GM12878 (cell line): Measurements from ENCODE around the gene FAM221A. TPM values are rescaled to one million over a fixed set of nuclear protein-coding genes. Genes with fewer than 3 reads are reported as not detected.

Experiments
- ATAC-seq: fragments of 200-7000 bp; cut with Tn5 transposase; 3 replicates; pipeline ENCODE4 v1.9.1; 2020; ENCODE audit warnings: mild to moderate bottlenecking, moderate library complexity
- BruUV-seq: library from RNA; stranded (reverse); fragments of 400-500 nt; replicated peaks from 2 replicates; lab custom pipeline; 2021; lab: Mats Ljungman, UMichigan
- CTCF ChIA-PET: fragments of 300-600 bp; sonication (Branson Sonifier 250); formaldehyde crosslinking; extraction: SDS; loops from one replicate; lab custom pipeline; 2021; ENCODE audit warnings: inconsistent platforms; lab: Yijun Ruan, JAX
- POLR2A ChIA-PET: fragments of 350-600 bp; formaldehyde crosslinking; extraction: SDS; loops from one replicate; lab custom pipeline; 2021; ENCODE audit warnings: inconsistent platforms; lab: Charles Lee
- RAD21 ChIA-PET: fragments of 300-600 bp; sonication (Branson Sonifier 250); formaldehyde crosslinking; loops from one replicate; lab custom pipeline; 2023; ENCODE audit warnings: antibody characterized with exemption; ENCODE audit not compliant: unreplicated experiment; lab: Charles Lee
- SMC1A ChIA-PET: fragments of 300-600 bp; sonication (Branson Sonifier 250); formaldehyde crosslinking; loops from one replicate; lab custom pipeline; 2023; ENCODE audit not compliant: unreplicated experiment, uncharacterized antibody; lab: Charles Lee
- DNase-seq: peaks from one replicate; pipeline ENCODE4 v3.0.0-alpha.2; 2011; ENCODE audit warnings: low read depth, low spot score
- FAIRE-seq: peaks from 3 replicates; lab custom pipeline; 2011; peaks lifted over from hg19 to GRCh38; lab: Jason Lieb, UNC
- H2AFZ ChIP-seq: 2 replicates; pipeline ENCODE4 v1.6.0; 2011; ENCODE audit warnings: low read depth, low read length, control low read depth; ENCODE audit not compliant: control insufficient read depth
- H3K27ac ChIP-seq: 2 replicates; pipeline ENCODE4 v1.5.1; 2011; ENCODE audit warnings: control low read depth; ENCODE audit not compliant: control insufficient read depth, insufficient read depth
- H3K27me3 ChIP-seq, 2 experiments: replicated peaks in 1 of 2; 2 replicates each; pipeline versions ENCODE4 v1.6.0 to v1.6.1; 2011; ENCODE audit warnings: low read length in 1 of 2; ENCODE audit not compliant: control insufficient read depth in 2 of 2, insufficient read depth in 2 of 2
- H3K36me3 ChIP-seq, 2 experiments: 2 replicates each; pipeline ENCODE4 v1.5.1; 2011; ENCODE audit warnings: low read length in 1 of 2; ENCODE audit not compliant: control insufficient read depth in 2 of 2, insufficient read depth in 2 of 2
- H3K4me1 ChIP-seq: 2 replicates; pipeline ENCODE4 v1.6.1; 2011; ENCODE audit warnings: mild to moderate bottlenecking, low read length, moderate library complexity, mixed read lengths; ENCODE audit not compliant: control insufficient read depth, insufficient read depth
- H3K4me2 ChIP-seq: 2 replicates; pipeline ENCODE4 v1.6.0; 2011; ENCODE audit warnings: control low read depth; ENCODE audit not compliant: control insufficient read depth, insufficient read depth
- H3K4me3 ChIP-seq: fragments of 200-600 bp; sonication (generic); 2 replicates; pipeline ENCODE4 v1.5.1; 2016
- H3K79me2 ChIP-seq: 2 replicates; pipeline ENCODE4 v1.6.0; 2011; ENCODE audit warnings: low read length; ENCODE audit not compliant: control insufficient read depth, insufficient read depth
- H3K9ac ChIP-seq: 2 replicates; pipeline ENCODE4 v1.8.0; 2011; ENCODE audit warnings: low read length, control low read depth, mixed read lengths; ENCODE audit not compliant: control insufficient read depth, insufficient read depth
- H3K9me3 ChIP-seq: replicated peaks from 3 replicates; pipeline ENCODE4 v1.5.1; 2011; ENCODE audit warnings: mild to moderate bottlenecking, low read length; ENCODE audit not compliant: control insufficient read depth, insufficient read depth
- H4K20me1 ChIP-seq: 2 replicates; pipeline ENCODE4 v1.6.0; 2011; ENCODE audit not compliant: control insufficient read depth, insufficient read depth
- ATF2 ChIP-seq: IDR thresholded peaks from 2 replicates; pipeline ENCODE4 v1.6.1; 2012; ENCODE audit warnings: low read length, inconsistent platforms
- BACH1 ChIP-seq: fragments of 450-650 bp; IDR thresholded peaks from 2 replicates; pipeline ENCODE4 v1.6.1; 2017; ENCODE audit warnings: mild to moderate bottlenecking, borderline replicate concordance
- E2F8 ChIP-seq: fragments of 450-650 bp; IDR thresholded peaks from 2 replicates; pipeline ENCODE4 v1.6.1; 2018; ENCODE audit warnings: mild to moderate bottlenecking, low read depth, moderate library complexity; ENCODE audit not compliant: partially characterized antibody
- FOXM1 ChIP-seq: IDR thresholded peaks from 2 replicates; pipeline ENCODE4 v1.6.1; 2012; ENCODE audit warnings: low read depth, mild to moderate bottlenecking, inconsistent platforms, low read length, moderate library complexity
- HCFC1 ChIP-seq: fragments of 150-350 bp; IDR thresholded peaks from 2 replicates; pipeline ENCODE4 v1.6.1; 2014; ENCODE audit warnings: low read length
- JUND ChIP-seq: IDR thresholded peaks from 2 replicates; pipeline ENCODE4 v1.6.1; 2012; ENCODE audit warnings: low read depth, mild to moderate bottlenecking, low read length, improper control_type of control experiment, moderate library complexity
- MTA2 ChIP-seq: fragments of 450-650 bp; IDR thresholded peaks from 2 replicates; pipeline ENCODE4 v1.6.1; 2016; ENCODE audit warnings: low read depth, mild to moderate bottlenecking, moderate library complexity
- SMAD1 ChIP-seq: fragments of 450-650 bp; IDR thresholded peaks from 2 replicates; pipeline ENCODE4 v1.6.1; 2018; ENCODE audit warnings: mild to moderate bottlenecking, low read depth; ENCODE audit not compliant: partially characterized antibody
- SRF ChIP-seq, 2 experiments: IDR thresholded peaks; 2 replicates each; pipeline ENCODE4 v1.6.1; 2011; ENCODE audit warnings: low read depth in 2 of 2, low read length in 2 of 2, mild to moderate bottlenecking in 1 of 2, moderate library complexity in 1 of 2
- TCF3 ChIP-seq: IDR thresholded peaks from 2 replicates; pipeline ENCODE4 v1.6.1; 2012; ENCODE audit warnings: low read depth, mild to moderate bottlenecking, low read length, borderline replicate concordance; ENCODE audit not compliant: insufficient read depth
- YY1 ChIP-seq: IDR thresholded peaks from 2 replicates; pipeline ENCODE4 v1.6.1; 2011; ENCODE audit warnings: low read depth, mild to moderate bottlenecking, low read length
- ZBTB33 ChIP-seq: fragments of 450-650 bp; IDR thresholded peaks from 2 replicates; pipeline ENCODE4 v1.6.1; 2017; ENCODE audit warnings: mild to moderate bottlenecking
- WGBS: methylation state at CpG from one replicate; pipeline ENCODE4 v1.1.6; 2016; ENCODE audit warnings: low lambda C conversion rate; ENCODE audit not compliant: insufficient replicate concordance, insufficient coverage; ENCODE audit errors: missing lambda C conversion rate; 5-methylcytosine and 5-hydroxymethylcytosine counted together
- in situ Hi-C: fragments of 300-500 bp; cut with MboI; formaldehyde crosslinking; loops from 9 replicates; pipeline ENCODE4 v1.14.3; 2018; ENCODE audit warnings: mixed read lengths
- intact Hi-C: fragments of 100-400 bp; cut with micrococcal nuclease; formaldehyde crosslinking; loops from one replicate; pipeline ENCODE4 v1.14.2; 2022; ENCODE audit not compliant: unreplicated experiment
- polyA plus RNA-seq, 11 experiments: library from polyadenylated mRNA; depleted of rRNA in 4 of 11; unstranded in 6 of 11; stranded (reverse) in 5 of 11; fragments of >200 nt; fragmentation: Nextera tagmentation in 4 of 11; fragmentation: Illumina TruSeq in 1 of 11; extraction: Ambion mirVana in 4 of 11; extraction: Trizol in 1 of 11; gene quantifications; 1 replicate in 1 of 11; 2 replicates in 10 of 11; pipeline versions ENCODE4 v1.2.1 to v1.2.3, GENCODE V29; 2011 to 2016; ENCODE audit warnings: inconsistent platforms in 2 of 11, missing spikeins in 2 of 11, low read depth in 1 of 11
- total RNA-seq, 4 experiments: library from RNA; depleted of rRNA in 3 of 4; stranded (reverse); fragments of >200 nt in 3 of 4; fragmentation: Illumina TruSeq in 1 of 4; extraction: Trizol in 1 of 4; gene quantifications; 2 replicates each; pipeline versions ENCODE4 v1.2.1 to v1.2.3, GENCODE V29; 2013 to 2021
- TF ChIP-seq, protein P1 (sequence below): fragments of 450-650 bp; formaldehyde crosslinking; IDR thresholded peaks from 2 replicates; pipeline ENCODE4 v1.4.0; 2022; ENCODE audit warnings: mild to moderate bottlenecking, moderate library complexity

FAM221A gene
- total and polyA plus RNA-seq, 10 of the 15 experiments (the other 5 are each of a cell fraction or from before 2014, with no cell fraction given): 6.3 to 16.7 (median 9.7) TPM

DNA sequence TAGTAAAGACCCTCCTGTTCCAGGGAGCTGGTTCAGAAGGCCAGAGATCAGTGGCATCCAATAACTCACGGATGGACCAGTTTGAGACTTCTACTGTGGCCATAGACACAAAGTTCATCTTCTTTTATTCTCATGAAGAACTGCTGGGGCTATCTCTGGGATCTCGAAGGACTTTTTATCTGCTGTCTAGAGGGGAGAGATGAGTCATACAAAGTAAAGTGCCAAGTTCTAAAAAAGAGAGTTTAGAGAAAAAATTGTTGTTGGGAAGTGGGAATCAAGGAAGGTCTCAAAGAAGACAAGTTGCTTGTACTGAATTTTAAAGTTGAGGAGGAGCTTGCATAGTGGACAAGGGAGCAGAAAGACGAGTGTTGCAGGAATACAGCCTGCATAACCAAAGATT is 8.0 kb upstream of the FAM221A start:
- no peaks in the 10 kb centered on the region for H3K36me3 ChIP-seq
- no peak for FAIRE-seq
- CTCF ChIA-PET: interaction anchor here (0.9 to 3.5 kb wide), 3 partner anchors 9 to 25 kb away, joined by 3 to 16 read pairs (median 3); no protein-coding TSS in a partner anchor
- no peak overlapping the region for H3K4me2 ChIP-seq
- SMC1A ChIA-PET: interaction anchor here (0.8 to 0.9 kb wide), 2 partner anchors 40 to 46 kb away, joined by 3 read pairs; no protein-coding TSS in a partner anchor
- 40% methylated on average over 3 of the region's 3 CpGs for WGBS
- in situ Hi-C loops: no loop called here
- POLR2A ChIA-PET: no interaction called here
- no peak for DNase-seq
- no peaks in the 10 kb centered on the region for H3K27me3 ChIP-seq
- no peaks in the 10 kb centered on the region for H3K4me1 ChIP-seq
- H4K20me1 ChIP-seq: no peaks in the 10 kb centered on the region
- no TSS peak for BruUV-seq
- H3K79me2 ChIP-seq: no peaks in the 10 kb centered on the region
- H3K27ac ChIP-seq: no peak overlapping the region
- intact Hi-C loops: no loop called here
- H3K9ac ChIP-seq: no peak overlapping the region
- no peak overlapping the region for H2AFZ ChIP-seq
- no peak for ATAC-seq
- no peak overlapping the region for H3K4me3 ChIP-seq
- RAD21 ChIA-PET: interaction anchor here (0.5 to 1.1 kb wide), 3 partner anchors 25 to 617 kb away, joined by 3 read pairs; no protein-coding TSS in a partner anchor
- H3K9me3 ChIP-seq: no peaks in the 10 kb centered on the region
- TF ChIP-seq E2F8 (no peak), MTA2 (no peak), HCFC1 (no peak), BACH1 (no peak), TCF3 (no peak), SRF (IDR thresholded peaks at IDR 0.05; ENCODE audit: low read depth in 2 of 2, low read length in 2 of 2) (no peak), ATF2 (no peak), SMAD1 (no peak), ZBTB33 (no peak), YY1 (no peak), JUND (no peak), FOXM1 (no peak)
- TF ChIP-seq, protein P1, sequence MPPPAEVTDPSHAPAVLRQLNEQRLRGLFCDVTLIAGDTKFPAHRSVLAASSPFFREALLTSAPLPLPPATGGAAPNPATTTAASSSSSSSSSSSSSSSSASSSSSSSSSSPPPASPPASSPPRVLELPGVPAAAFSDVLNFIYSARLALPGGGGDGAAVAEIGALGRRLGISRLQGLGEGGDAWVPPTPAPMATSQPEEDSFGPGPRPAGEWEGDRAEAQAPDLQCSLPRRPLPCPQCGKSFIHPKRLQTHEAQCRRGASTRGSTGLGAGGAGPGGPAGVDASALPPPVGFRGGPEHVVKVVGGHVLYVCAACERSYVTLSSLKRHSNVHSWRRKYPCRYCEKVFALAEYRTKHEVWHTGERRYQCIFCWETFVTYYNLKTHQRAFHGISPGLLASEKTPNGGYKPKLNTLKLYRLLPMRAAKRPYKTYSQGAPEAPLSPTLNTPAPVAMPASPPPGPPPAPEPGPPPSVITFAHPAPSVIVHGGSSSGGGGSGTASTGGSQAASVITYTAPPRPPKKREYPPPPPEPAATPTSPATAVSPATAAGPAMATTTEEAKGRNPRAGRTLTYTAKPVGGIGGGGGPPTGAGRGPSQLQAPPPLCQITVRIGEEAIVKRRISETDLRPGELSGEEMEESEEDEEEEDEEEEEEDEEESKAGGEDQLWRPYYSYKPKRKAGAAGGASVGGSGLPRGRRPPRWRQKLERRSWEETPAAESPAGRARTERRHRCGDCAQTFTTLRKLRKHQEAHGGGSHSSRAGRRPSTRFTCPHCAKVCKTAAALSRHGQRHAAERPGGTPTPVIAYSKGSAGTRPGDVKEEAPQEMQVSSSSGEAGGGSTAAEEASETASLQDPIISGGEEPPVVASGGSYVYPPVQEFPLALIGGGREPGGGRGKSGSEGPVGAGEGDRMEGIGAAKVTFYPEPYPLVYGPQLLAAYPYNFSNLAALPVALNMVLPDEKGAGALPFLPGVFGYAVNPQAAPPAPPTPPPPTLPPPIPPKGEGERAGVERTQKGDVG: no peak
